IMR-90 (cell line): ENCODE results near the gene SLC37A1.

ENCODE experiments used
- BHLHE40 ChIP-seq: fragments of 150-350 bp; IDR thresholded peaks from 2 replicates; pipeline ENCODE4 v1.6.1; 2016; ENCODE audit warnings: mild to moderate bottlenecking, low read depth, low read length
- CEBPB ChIP-seq: IDR thresholded peaks from 2 replicates; pipeline ENCODE4 v1.6.1; 2012; ENCODE audit warnings: low read depth, low read length, improper control_type of control experiment
- NFE2L2 ChIP-seq: fragments of 150-350 bp; IDR thresholded peaks from 2 replicates; pipeline ENCODE4 v1.6.1; 2016; ENCODE audit warnings: low read depth, mild to moderate bottlenecking, low read length
- TF ChIP-seq, protein P1 (sequence below): conservative IDR thresholded peaks from 2 replicates; pipeline ENCODE4 v1.5.1; 2012; ENCODE audit warnings: mild to moderate bottlenecking, low read depth, low read length, improper control_type of control experiment

DNA sequence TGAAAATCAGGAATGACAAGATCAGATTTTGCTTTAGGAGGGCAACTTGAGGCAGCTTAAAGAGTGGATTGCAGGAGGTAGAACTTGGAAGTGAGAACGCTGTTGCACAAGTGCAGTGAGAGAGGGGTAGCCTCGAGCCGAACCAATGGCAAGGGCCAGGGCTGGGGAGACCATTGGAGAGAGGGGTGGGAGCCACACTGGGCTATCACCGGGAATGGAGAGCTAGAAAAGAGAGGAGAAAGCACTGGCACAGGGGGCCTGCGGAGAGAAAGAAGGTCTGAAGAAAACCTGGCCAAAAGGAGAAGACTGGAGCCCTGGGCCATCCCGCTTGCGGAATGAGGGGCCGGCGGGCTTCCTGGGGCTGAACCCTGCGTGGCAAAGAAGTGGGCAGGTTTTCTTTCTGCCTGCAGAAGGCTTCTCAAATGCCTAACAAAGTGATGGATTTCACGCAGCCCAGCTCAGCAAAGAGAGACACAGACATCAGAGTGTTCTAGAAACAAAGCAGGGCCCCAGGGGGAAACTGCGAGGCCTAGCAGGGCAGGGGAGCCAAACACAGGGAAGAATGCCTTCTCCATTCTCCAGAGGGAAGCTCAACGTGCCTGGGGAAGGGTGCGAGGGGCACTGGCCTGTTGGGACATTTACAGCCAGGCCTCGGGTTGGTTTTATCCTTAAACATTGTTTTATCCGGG, 1.2 kb upstream of the SLC37A1 start:
- TF ChIP-seq CEBPB, result no peak
- TF ChIP-seq, protein P1, sequence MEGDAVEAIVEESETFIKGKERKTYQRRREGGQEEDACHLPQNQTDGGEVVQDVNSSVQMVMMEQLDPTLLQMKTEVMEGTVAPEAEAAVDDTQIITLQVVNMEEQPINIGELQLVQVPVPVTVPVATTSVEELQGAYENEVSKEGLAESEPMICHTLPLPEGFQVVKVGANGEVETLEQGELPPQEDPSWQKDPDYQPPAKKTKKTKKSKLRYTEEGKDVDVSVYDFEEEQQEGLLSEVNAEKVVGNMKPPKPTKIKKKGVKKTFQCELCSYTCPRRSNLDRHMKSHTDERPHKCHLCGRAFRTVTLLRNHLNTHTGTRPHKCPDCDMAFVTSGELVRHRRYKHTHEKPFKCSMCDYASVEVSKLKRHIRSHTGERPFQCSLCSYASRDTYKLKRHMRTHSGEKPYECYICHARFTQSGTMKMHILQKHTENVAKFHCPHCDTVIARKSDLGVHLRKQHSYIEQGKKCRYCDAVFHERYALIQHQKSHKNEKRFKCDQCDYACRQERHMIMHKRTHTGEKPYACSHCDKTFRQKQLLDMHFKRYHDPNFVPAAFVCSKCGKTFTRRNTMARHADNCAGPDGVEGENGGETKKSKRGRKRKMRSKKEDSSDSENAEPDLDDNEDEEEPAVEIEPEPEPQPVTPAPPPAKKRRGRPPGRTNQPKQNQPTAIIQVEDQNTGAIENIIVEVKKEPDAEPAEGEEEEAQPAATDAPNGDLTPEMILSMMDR, result no peak
- TF ChIP-seq BHLHE40, result no peak
- no peak for TF ChIP-seq NFE2L2
